Loucy (cell line): ENCODE data around the gene STXBP6.

ENCODE experiments used
- EZH2phosphoT487 ChIP-seq: fragments of 200-600 bp; IDR thresholded peaks from 2 replicates; pipeline ENCODE4 v1.6.1; 2018; ENCODE audit warnings: antibody characterized with exemption, mild to moderate bottlenecking, moderate library complexity, borderline replicate concordance
- TF ChIP-seq, protein P1 (sequence below): fragments of 200-600 bp; sonication (generic); conservative IDR thresholded peaks from 2 replicates; pipeline ENCODE4 v1.5.1; 2014; ENCODE audit warnings: mild to moderate bottlenecking, antibody characterized with exemption, low read length

DNA sequence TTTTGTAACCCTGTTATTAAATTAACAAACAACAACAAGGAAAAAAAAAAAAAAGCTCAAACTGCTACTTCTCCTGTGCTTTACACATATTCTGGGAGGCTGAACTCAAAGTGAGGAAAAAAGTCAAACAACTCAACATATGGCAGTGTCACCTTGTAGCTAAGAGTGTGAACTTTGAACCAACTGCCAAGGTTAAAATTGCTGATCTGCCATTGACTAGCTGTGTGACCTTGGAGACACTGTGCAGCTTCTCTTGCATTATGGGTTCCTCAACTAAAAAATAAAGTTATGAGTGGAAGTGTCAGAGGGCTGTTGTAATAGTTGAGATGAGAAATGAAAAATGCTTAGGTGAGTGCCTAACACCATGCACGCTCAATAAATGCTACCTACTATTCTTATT lies 34.2 kb downstream of the STXBP6 start:
- TF ChIP-seq, protein P1, sequence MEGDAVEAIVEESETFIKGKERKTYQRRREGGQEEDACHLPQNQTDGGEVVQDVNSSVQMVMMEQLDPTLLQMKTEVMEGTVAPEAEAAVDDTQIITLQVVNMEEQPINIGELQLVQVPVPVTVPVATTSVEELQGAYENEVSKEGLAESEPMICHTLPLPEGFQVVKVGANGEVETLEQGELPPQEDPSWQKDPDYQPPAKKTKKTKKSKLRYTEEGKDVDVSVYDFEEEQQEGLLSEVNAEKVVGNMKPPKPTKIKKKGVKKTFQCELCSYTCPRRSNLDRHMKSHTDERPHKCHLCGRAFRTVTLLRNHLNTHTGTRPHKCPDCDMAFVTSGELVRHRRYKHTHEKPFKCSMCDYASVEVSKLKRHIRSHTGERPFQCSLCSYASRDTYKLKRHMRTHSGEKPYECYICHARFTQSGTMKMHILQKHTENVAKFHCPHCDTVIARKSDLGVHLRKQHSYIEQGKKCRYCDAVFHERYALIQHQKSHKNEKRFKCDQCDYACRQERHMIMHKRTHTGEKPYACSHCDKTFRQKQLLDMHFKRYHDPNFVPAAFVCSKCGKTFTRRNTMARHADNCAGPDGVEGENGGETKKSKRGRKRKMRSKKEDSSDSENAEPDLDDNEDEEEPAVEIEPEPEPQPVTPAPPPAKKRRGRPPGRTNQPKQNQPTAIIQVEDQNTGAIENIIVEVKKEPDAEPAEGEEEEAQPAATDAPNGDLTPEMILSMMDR, result no peak
- TF ChIP-seq EZH2phosphoT487, result no peak
